HuH-7.5 (cell line): Measurements from ENCODE around the gene INPP5A.

Experiments used
- DNase-seq: peaks from one replicate; pipeline ENCODE4 v3.0.0; 2011; ENCODE audit warnings: low spot score

INPP5A gene

GRCh38 chr10:132705943-132706342 lies 168.4 kb downstream of the INPP5A start:
- DNase-seq, result no peak

- DNase-seq, result no peak
Observed at GRCh38 chr10:132706701-132707100, 169.1 kb downstream of the INPP5A start.

GRCh38 chr10:132707121-132707775 lies 169.7 kb downstream of the INPP5A start:
- no peak for DNase-seq

GRCh38 chr10:132707776-132708171 lies 170.2 kb downstream of the INPP5A start:
- no peak for DNase-seq

GRCh38 chr10:132708441-132708840 lies 170.9 kb downstream of the INPP5A start:
- DNase-seq, result no peak

GRCh38 chr10:132708936-132709335 lies 171.3 kb downstream of the INPP5A start:
- no peak for DNase-seq

GRCh38 chr10:132709471-132709951 lies 171.9 kb downstream of the INPP5A start:
- no peak for DNase-seq

- DNase-seq, result no peak
Observed at GRCh38 chr10:132710036-132710686, 172.6 kb downstream of the INPP5A start.

GRCh38 chr10:132710746-132711612 lies 173.4 kb downstream of the INPP5A start:
- no peak for DNase-seq

GRCh38 chr10:132711613-132712121 lies 174.1 kb downstream of the INPP5A start:
- DNase-seq, result no peak

- DNase-seq, result no peak
Observed at GRCh38 chr10:132712291-132712690, 174.7 kb downstream of the INPP5A start.

- DNase-seq, result no peak
Observed at GRCh38 chr10:132712743-132713142, 175.2 kb downstream of the INPP5A start.

GRCh38 chr10:132713421-132714095 lies 176.0 kb downstream of the INPP5A start:
- no peak for DNase-seq

- no peak for DNase-seq
Observed at GRCh38 chr10:132714096-132714985, 176.8 kb downstream of the INPP5A start.

GRCh38 chr10:132714986-132715775 lies 177.6 kb downstream of the INPP5A start:
- no peak for DNase-seq

GRCh38 chr10:132715776-132716680 lies 178.4 kb downstream of the INPP5A start:
- no peak for DNase-seq

- DNase-seq, result no peak
Observed at GRCh38 chr10:132716691-132717490, 179.3 kb downstream of the INPP5A start.

- no peak for DNase-seq
Observed at GRCh38 chr10:132721725-132722124, 184.1 kb downstream of the INPP5A start.
